ENCODE measurements around the gene ADCK1.

DNA sequence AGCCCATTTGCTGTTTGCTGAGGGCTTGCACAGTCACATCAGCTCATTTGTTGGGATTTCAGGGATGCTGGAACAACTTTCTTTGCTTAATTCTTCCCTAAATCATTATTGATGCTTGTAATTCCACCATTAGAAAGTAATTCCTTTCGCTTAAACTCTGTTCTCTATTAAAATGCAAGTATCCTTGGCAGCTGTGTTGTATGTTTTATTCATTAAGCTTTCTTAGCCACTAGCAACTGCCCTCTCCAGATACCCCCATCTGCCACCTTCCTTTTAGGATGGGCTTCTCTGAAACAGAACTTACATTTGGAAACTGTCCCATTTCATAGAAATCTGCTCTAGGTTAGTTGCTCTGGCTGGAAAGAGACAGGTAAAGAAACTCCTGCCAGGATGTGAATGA, 43.7 kb downstream of the ADCK1 start:
- TF ChIP-seq NRF1 (conservative IDR thresholded peaks at IDR 0.05 in 1 of 2, IDR thresholded peaks at IDR 0.05 in 1 of 2) (no peak), FOS (IDR thresholded peaks at IDR 0.05; ENCODE audit: extremely low read depth, insufficient read length) (no peak), POLR2A (conservative IDR thresholded peaks at IDR 0.05) (no peak), IRF2 (CRISPR knock-in tag; IDR thresholded peaks at IDR 0.05) (no peak), CEBPZ (IDR thresholded peaks at IDR 0.05; ENCODE audit: borderline replicate concordance, low read depth, low read length) (no peak), CBX5 (IDR thresholded peaks at IDR 0.05; ENCODE audit: borderline replicate concordance, low read depth) (no peak), EZH2 (IDR thresholded peaks at IDR 0.05; ENCODE audit: borderline replicate concordance, low read depth, low read length) (no peak)
- TF ChIP-seq, protein P1, sequence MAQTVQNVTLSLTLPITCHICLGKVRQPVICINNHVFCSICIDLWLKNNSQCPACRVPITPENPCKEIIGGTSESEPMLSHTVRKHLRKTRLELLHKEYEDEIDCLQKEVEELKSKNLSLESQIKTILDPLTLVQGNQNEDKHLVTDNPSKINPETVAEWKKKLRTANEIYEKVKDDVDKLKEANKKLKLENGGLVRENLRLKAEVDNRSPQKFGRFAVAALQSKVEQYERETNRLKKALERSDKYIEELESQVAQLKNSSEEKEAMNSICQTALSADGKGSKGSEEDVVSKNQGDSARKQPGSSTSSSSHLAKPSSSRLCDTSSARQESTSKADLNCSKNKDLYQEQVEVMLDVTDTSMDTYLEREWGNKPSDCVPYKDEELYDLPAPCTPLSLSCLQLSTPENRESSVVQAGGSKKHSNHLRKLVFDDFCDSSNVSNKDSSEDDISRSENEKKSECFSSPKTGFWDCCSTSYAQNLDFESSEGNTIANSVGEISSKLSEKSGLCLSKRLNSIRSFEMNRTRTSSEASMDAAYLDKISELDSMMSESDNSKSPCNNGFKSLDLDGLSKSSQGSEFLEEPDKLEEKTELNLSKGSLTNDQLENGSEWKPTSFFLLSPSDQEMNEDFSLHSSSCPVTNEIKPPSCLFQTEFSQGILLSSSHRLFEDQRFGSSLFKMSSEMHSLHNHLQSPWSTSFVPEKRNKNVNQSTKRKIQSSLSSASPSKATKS (CRISPR knock-in tag; IDR thresholded peaks at IDR 0.05): no peak

Measured in K562 (cell line).